Kidney tubule cell (primary cell): ENCODE results near the gene ZNF736.
"Not testable (repeated sequence)": the region's sequence is repeated elsewhere in the genome, so short reads cannot be mapped to it uniquely, and the experiment has no call there.

ENCODE experiments used
- DNase-seq: peaks from one replicate; pipeline ENCODE4 v3.0.0-alpha.2; 2018; ENCODE audit warnings: low spot score

Gene ZNF736

DNA sequence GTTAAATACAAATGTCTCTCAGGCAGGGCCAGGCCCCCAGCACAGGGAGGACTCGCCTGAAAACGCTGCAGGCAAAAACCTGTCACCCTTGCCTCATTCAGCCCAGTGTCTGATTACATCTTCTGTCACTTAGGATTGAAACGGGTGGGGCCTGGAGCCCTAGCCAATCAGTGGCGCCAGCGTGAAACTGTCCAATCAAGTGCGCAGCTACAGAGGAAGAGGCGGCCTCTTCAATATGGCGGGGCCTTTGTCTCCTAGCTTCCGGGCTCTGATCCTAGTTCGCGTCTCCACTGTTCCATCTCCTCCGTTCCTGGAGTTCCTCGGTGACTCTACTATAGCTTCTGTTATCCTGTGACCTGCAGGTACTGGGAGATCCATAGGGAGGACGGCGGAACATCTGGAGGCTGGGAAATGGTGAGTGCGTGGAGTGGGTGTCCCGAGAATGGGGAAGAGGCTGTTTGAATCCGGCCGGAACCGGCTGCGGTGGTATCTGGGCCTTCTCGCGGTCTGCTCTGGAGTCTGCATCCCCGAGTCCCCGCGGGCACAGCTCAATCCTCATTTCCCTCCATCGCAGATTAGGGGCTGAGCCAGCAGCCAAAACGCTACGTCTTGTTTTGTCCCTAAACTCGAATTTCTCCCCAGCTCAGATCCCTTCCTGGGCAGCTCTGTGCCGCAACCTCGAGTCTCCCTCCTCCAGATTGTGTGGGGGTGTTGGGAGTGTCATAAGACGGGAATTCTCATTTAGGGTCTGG is at the start of gene ZNF736:
Gene ZNF736, plus strand, starts transcription at position 222 of the 752 bp plus-strand sequence. Its CDS starts 190 bp downstream, at position 412.
- peak; percentile 95 for DNase-seq

DNA sequence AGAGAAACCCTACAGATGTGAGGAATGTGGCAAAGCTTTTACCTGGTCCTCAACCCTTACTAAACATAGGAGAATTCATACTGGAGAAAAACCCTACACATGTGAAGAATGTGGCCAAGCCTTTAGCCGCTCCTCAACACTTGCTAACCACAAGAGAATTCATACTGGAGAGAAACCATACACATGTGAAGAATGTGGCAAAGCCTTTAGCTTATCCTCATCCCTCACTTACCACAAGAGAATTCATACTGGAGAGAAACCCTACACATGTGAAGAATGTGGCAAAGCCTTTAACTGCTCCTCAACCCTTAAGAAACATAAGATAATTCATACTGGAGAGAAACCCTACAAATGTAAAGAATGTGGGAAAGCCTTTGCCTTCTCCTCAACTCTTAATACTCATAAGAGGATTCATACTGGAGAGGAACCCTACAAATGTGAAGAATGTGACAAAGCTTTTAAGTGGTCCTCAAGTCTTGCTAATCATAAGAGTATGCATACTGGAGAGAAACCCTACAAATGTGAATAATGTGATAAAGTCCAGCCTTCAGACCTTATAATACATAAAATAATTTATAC is 47.3 kb upstream of the ZNF736 start:
- no peak for DNase-seq

GRCh38 chr7:64277630-64278029 is 36.1 kb upstream of the ZNF736 start:
- no peak for DNase-seq

DNA sequence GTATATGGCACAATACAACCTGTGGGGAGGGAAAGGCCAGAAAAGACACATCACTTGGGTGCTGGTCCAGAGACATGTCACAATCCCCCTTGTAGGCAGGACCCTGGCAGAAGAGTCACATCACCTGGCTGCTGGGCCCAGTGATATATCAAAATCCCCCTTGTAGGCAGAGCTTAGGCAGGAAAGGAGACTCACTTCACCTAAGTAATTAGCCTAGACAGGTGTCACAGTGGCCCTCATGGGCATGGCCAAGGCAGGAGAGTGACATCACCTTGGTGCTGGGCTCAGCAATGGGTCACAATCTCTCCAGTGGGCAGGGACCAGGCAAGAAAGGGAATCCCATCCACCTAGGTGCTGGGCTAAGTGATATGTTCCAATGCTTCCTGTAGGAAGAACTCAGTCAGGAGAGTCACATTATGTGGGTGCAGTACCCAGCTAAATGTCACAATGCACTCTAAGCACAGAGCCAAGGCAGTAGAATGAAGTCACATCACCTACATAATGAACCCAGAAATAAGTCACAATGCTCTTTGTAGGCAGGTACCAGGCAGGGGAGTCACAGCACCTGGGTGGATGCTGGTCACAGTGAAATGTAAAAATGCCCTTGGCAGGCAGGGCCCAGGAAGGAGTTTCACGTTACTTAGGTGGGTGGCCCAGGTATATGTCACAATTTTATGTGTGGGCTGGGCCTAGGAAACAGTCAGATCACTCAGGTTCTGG is 18.9 kb upstream of the ZNF736 start:
- DNase-seq: no peak

- not testable (repeated sequence) for DNase-seq
Observed at GRCh38 chr7:64297418-64297817, 16.3 kb upstream of the ZNF736 start.

- DNase-seq: peak; percentile 77
Observed at GRCh38 chr7:64300641-64301405, 12.9 kb upstream of the ZNF736 start.

DNA sequence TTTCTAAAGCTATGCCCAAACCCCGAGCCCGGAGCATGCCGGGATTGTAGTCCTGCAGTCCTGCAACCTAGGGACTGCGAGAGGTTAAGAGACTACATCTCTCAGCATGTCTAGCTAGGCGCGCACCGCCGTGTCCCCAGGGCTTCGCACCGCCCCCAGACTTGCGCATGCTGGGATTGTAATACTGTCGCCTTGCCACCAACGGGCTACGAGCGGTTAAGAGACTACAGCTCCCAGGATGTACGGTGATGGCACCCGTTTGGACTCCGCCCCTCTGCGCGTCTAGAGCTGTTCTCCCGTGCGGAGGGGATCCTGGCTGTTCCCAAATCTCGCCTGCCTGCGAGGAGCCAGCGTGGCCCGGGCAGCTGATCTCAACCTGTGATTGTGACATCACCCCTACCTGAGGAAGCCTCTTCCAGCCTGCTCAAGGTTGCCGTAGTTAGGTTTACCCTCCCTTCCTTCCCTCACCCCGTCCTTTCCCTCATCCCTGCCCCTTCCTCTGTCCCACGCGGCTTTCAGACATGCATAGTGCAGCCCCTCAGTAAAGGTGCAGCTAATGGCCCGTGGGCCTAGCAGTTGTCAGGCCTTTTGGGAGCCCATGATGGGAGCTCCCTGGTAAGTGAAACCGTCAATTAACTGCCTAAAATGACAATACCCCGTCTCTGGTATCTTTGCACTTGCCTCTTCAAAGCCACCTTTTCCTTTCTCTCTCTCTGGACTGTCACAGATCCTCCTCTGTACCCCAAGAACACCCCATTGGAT is 6.3 kb upstream of the ZNF736 start:
- peak; percentile 95 for DNase-seq

- DNase-seq: no peak
Observed at GRCh38 chr7:64308016-64308270, 5.8 kb upstream of the ZNF736 start.

DNA sequence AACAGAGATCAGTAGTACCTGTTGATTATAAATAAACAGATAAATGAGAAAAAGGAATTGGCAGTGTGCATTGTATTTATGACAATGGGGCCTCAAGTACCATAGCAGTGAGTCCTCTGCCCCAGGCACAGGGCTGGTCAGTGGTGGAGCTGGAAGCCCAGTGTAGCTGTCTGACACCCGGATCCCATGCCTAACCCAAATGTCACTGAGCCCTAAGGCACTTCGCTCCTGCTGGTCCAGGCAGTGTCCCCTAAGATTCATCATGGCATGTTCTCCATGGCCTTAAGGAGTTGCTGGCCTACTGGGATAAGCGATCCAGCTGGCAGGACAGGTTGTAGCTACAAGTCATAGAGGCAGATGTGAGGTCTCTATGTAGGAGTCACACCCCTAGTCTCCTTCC is 3.3 kb upstream of the ZNF736 start:
- no peak for DNase-seq

DNA sequence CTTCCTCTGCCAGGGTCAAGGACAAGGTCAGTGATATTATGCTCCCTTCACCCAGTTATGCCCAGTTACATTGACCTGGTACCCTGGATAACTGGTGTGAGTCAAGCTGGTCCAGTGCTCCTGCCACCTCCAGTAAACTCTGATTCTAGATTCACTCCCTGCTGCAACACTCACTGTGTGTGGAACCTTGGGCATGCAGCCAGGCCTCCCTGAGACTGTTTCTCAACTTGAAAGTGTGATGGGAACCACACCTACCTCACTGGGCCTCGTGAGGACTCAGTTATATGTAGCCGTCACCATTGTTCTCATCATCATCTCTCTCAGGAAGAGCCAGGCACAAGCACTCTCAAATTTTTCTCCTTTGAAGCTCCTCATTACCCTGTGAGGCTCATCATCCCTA is 935 bp upstream of the ZNF736 start:
- no peak for DNase-seq

DNA sequence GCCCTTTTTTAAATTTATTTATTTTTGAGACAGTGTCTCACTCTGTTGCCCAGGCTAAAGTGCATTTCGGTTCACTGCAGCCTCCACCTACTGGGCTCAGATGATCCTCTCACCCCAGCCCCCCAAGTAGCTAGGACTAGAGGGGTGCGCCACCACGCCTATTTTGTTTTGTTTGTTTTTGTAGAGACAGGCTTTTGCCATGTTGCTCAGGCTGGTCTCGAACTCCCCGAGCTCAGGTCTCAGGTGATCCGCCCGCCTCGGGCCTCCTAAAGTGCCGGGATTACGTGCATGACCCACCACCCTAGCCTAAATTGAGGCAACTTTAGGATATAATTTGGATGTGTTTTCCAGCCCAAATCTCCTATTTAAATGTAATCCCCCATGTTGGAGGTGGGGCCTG is 805 bp downstream of the ZNF736 start:
- peak; percentile 13 for DNase-seq

DNA sequence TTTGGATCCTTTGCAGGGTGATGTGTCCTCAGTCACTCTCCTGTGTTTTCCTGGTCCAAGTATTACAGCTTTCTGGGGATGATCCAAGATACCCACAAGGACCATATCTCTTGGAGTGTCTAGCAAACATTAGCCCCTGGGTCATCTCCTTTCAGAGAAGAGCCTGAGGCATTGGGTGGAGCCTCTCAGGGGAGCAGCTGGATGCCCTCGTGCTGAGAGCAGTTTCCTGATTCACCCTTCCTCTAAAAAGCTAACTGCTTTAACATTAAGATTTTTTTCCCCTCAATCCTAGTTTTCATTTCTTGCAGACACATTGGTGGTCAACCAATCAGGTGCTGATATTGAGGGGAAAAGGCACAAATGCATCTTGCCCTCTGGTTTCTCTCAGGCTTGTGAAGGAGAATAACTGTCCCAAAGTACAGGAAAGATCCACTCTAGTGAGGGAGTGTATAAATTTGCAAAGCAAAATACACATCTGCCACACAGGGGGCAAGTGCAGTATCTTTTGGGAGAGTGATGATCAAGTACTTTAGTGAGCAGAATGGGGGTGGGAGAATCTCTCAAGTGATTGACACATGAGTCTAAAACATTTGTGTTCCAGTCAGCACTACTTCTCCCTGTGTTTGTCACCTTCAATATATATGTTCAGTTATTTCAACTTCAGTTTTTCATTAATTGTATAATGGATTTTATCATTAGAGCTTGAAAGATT is 2.4 kb downstream of the ZNF736 start:
- DNase-seq: peak; percentile 9

- no peak for DNase-seq
Observed at GRCh38 chr7:64320547-64321513, 7.1 kb downstream of the ZNF736 start.

GRCh38 chr7:64324166-64324565 is 10.4 kb downstream of the ZNF736 start:
- peak; percentile 80 for DNase-seq

GRCh38 chr7:64348713-64349210 is 35.0 kb downstream of the ZNF736 start:
- not testable (repeated sequence) for DNase-seq

- no peak for DNase-seq
Observed at GRCh38 chr7:64359543-64359942, 45.8 kb downstream of the ZNF736 start.

DNA sequence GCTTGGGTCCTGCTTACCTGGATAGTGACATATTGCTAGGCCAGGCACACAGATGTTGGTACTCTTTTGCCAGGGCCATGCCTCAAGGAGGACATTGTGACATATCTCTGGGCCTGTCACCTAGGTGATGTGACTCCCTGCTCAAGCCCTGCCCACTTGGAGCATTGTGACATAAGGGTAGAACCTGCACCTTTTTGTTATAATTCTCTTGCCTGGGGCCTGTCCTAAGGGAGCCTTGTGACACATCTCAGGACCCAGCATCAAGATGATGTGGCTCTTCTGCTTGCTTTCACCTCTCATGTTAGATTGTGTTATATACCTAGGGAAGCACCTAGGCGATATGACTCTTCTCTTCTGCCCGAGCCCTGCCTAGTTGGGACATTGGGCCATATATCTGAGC is 57.4 kb downstream of the ZNF736 start:
- no peak for DNase-seq

DNA sequence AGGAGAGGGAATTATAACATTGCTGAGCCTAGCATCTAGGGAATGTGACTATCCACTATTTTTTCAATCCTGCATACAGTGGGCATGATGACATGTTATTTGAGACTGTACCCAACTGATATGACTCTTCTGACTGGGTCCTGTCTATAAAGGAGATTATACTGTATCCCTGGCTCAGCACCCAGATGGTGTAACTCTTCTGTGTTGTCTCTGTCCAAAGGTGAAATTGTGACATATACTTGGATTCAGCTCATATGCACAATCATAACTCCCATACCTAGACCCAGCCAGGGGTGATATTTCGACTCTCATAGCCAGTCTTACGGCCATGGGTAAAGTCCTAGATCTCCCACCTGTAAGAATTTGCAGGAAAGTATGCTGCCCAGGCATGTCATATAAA is 59.3 kb downstream of the ZNF736 start:
- DNase-seq: no peak

GRCh38 chr7:64400401-64400800 is 86.6 kb downstream of the ZNF736 start:
- DNase-seq: no peak
